WI38 (cell line): ENCODE measurements around the gene C19orf47.

Experiments used
- H3K4me3 ChIP-seq: 2 replicates; pipeline ENCODE4 v1.5.1; 2011; ENCODE audit warnings: low read depth, mild to moderate bottlenecking, control low read depth, low read length
- TF ChIP-seq, protein P1 (sequence below): IDR thresholded peaks from 2 replicates; pipeline ENCODE4 v1.5.1; 2012; ENCODE audit warnings: low read depth, mild to moderate bottlenecking, control low read depth, low read length

C19orf47 gene

DNA sequence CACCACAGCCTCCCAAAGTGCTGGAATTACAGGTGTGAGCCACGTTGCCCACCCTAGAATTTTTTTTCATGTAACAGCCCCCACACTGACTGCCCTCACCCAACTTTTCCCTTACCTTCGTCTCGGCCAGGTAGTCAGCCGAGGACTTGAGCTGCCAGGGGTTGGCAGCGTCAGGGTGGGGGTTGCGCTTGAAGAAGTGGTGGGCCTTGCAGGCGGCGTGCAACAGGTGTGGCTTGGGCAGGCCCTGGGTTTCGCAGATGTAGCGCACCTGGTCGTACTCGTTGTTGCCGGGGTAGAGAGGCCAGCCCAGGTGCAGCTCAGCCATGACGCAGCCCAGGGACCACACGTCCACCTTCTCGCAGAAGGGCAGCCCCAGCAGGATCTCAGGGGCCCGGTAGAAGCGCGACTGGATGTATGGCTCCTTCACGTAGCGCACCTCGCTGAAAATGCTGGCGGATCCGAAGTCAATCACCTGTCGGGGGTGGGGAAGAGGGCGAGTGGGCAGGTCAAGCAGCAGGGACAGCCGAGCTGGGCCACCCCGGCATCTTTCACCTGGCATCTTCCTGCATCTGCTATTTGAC is 35.6 kb upstream of the C19orf47 start:
- H3K4me3 ChIP-seq = no peak overlapping the region
- TF ChIP-seq, protein P1, sequence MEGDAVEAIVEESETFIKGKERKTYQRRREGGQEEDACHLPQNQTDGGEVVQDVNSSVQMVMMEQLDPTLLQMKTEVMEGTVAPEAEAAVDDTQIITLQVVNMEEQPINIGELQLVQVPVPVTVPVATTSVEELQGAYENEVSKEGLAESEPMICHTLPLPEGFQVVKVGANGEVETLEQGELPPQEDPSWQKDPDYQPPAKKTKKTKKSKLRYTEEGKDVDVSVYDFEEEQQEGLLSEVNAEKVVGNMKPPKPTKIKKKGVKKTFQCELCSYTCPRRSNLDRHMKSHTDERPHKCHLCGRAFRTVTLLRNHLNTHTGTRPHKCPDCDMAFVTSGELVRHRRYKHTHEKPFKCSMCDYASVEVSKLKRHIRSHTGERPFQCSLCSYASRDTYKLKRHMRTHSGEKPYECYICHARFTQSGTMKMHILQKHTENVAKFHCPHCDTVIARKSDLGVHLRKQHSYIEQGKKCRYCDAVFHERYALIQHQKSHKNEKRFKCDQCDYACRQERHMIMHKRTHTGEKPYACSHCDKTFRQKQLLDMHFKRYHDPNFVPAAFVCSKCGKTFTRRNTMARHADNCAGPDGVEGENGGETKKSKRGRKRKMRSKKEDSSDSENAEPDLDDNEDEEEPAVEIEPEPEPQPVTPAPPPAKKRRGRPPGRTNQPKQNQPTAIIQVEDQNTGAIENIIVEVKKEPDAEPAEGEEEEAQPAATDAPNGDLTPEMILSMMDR = no peak

DNA sequence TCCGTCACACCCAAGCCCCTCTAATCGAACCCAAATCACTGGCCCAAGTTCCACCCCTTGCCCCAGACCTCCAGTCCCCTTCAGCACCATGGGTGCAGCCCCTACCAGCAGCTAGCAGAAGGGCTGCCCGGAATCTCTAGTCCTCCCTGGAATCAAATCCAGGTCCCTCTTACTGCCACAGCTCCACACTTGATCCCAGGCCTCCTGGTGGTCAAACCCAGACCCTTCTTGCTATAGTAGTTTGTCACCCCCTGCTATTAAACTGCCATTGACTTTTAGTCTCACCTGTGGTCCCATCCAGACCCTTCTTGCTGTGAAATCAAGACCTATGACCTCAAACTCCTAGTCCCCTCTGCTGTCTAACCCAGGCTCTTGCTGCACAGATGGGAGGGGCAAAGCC is 33.1 kb upstream of the C19orf47 start:
- no peak overlapping the region for H3K4me3 ChIP-seq
- TF ChIP-seq, protein P1 = no peak

DNA sequence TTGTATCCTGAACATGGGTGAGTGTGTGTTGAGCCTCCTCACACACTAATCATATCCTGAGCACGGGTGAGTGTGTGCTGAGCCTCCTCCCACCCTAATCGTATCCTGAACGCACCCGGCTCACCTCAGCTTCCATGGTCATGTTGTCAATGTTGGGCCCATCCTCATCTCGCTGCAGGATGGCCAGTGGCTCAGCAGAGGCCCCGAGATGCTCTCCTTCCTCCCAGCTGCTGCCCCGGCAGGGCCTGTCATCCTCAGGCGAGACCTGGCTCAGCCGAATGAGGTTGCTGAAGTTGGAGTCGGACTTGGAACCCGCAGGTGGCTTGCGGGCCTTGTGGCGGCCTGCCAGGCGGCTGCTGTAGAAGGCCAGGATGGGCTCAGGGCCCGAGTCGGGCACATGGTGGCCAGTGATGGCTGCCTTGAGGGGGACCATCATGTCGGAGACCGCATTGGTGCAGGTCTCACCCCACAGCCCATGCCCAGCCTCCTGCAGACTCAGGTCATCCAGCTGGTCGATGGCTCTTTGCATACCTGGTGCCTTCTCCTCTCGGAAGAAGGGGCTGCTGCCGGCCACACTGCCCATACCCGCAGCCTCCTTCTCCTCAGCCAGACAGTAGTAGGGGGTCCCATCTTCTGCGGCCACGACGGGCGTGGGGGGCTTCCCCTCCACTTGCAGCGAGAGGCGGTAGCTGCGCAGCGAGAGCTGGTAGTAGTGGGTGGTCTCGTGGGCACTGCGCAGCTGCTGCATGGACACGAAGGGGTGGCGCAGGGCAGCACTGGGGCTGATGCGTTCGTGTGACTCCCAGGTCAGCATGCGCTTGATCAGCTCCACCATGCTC is 32.2 kb upstream of the C19orf47 start:
- no peak overlapping the region for H3K4me3 ChIP-seq
- TF ChIP-seq, protein P1 = no peak

DNA sequence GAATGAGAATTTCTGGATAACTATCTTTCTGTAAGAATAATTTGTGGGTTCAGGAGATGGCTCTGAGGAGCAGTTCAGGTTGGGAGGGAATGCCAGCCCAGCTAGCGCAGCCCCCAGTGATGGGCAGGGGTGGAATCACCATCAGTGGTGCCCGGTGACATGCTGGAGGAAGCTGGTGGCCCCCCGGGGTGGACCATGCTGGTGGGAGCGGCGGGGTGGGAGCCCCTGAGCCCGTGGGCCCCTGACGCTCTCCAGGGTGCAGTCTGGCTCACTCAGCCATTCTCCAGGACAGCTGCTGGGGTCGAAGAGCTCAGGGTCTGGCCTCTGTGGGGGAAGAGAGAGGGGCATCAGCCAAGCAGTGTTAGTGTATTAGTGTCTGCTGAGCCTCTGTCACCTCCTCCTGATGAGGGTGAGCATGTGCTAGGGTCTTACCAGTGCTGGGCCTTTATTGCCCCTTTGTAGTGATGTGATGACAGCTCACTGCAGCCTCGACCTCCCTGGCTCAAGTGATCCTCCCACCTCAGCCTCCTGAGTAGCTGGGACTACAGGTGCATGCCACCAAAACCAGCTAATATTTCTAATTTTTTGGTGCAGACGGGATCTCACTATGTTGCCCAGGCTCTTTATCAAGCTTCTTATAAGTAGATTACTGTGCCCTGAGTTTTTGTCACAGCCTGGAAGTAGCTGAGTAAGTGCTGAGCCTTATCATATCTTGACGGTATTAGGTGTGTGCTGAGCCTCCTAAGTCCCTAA is 31.4 kb upstream of the C19orf47 start:
- no peak overlapping the region for H3K4me3 ChIP-seq
- TF ChIP-seq, protein P1 = no peak

DNA sequence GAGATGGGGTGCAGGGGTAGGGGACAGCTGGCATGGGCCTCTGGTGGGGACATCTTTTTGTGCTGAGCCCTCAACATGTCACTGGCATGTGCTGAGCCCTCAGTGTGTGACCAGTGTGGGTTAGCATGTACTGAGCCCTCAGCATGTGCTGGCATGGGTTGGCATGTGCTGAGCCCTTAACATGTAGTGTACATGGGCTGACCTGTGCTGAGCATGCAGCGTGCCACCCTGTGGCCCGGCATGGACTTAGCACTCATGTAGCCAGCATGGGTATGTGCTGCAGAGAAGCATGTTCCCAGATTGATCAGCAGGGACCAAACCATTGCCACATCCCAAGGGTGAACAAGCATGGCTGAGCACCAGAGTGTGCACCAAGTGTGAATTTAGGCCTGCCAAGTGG is 30.3 kb upstream of the C19orf47 start:
- TF ChIP-seq, protein P1 = no peak
- H3K4me3 ChIP-seq = no peak overlapping the region

DNA sequence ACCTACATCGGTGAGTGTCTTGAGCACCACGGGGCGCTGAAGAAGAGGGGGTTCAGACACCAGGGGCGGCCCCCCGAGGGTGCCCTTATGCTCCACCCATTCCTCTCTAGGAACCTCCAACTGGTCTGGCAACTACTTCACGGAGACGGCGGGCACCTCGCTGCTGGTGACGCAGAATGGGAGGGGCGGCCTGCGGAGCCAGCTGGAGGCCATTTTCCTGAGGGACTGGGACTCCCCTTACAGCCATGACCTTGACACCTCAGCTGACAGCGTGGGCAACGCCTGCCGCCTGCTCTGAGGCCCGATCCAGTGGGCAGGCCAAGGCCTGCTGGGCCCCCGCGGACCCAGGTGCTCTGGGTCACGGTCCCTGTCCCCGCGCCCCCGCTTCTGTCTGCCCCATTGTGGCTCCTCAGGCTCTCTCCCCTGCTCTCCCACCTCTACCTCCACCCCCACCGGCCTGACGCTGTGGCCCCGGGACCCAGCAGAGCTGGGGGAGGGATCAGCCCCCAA is 29.7 kb upstream of the C19orf47 start:
- H3K4me3 ChIP-seq = no peak overlapping the region
- TF ChIP-seq, protein P1 = no peak
